Daoy (cell line): ENCODE data around the gene SVOP. TPM values are rescaled to one million over a fixed set of nuclear protein-coding genes. Genes with fewer than 3 reads are reported as not detected.

Experiments
- total RNA-seq: library from RNA; depleted of rRNA; stranded (reverse); fragments of >200 nt; shearing (Covaris generic); gene quantifications from 2 replicates; pipeline ENCODE4 v1.2.3, GENCODE V29; 2014; rRNA removed

SVOP gene
- total RNA-seq, 1 experiment from 2014 or later: not detected

Other genes starting within 250 kb of the SVOP start
- 3.9 and 5.7 TPM in 2 replicates for gene SSH1, start 163.5 kb downstream of the SVOP start, total RNA-seq
- not detected in 2 replicates for gene DAO, start 141.0 kb downstream of the SVOP start, total RNA-seq
- gene USP30, start 31.5 kb upstream of the SVOP start, total RNA-seq: 6.3 and 13.9 TPM in 2 replicates
- 29.4 and 43.5 TPM in 2 replicates for gene ALKBH2, start 72.4 kb upstream of the SVOP start, total RNA-seq
- 48.4 and 97.2 TPM in 2 replicates for gene UNG, start 76.5 kb upstream of the SVOP start, total RNA-seq
- gene ACACB, start 95.5 kb upstream of the SVOP start, total RNA-seq: 2.3 and 5.1 TPM in 2 replicates